ENCODE data around the gene LAMTOR1.

LAMTOR1 gene

GRCh38 chr11:72075109-72075508 is 28.0 kb downstream of the LAMTOR1 start:
- H3K36me3 ChIP-seq (ENCODE audit: control insufficient read depth, insufficient read depth, low read length) = no peaks in the 10 kb centered on the region
- H3K27me3 ChIP-seq (ENCODE audit: control insufficient read depth, insufficient read depth, low read length) = no peaks in the 10 kb centered on the region
- peaks cover 5% of the 10 kb centered on the region for H3K4me1 ChIP-seq (ENCODE audit: control insufficient read depth, insufficient read depth, low read length)
- no peak overlapping the region for H3K9ac ChIP-seq (ENCODE audit: low read length)
- no peak overlapping the region for H3K4me3 ChIP-seq (ENCODE audit: low read length)
- no peak overlapping the region for H3K27ac ChIP-seq (ENCODE audit: low read depth, low read length)

- H3K4me1 ChIP-seq (ENCODE audit: control insufficient read depth, insufficient read depth, low read length) = peaks cover 24% of the 10 kb centered on the region
- H3K9ac ChIP-seq (ENCODE audit: low read length) = no peak overlapping the region
- H3K27ac ChIP-seq (ENCODE audit: low read depth, low read length) = no peak overlapping the region
- no peaks in the 10 kb centered on the region for H3K27me3 ChIP-seq (ENCODE audit: control insufficient read depth, insufficient read depth, low read length)
- no peaks in the 10 kb centered on the region for H3K36me3 ChIP-seq (ENCODE audit: control insufficient read depth, insufficient read depth, low read length)
- no peak overlapping the region for H3K4me3 ChIP-seq (ENCODE audit: low read length)
Observed at GRCh38 chr11:72072348-72072747, 30.7 kb downstream of the LAMTOR1 start.

GRCh38 chr11:72070491-72070890 is 32.6 kb downstream of the LAMTOR1 start:
- Histone ChIP-seq H3K27me3 (ENCODE audit: control insufficient read depth, insufficient read depth, low read length) (no peaks in the 10 kb centered on the region), H3K4me1 (ENCODE audit: control insufficient read depth, insufficient read depth, low read length) (peaks cover 31% of the 10 kb centered on the region), H3K9ac (ENCODE audit: low read length) (no peak overlapping the region), H3K4me3 (ENCODE audit: low read length) (no peak overlapping the region), H3K27ac (ENCODE audit: low read depth, low read length) (peak overlapping the region; percentile 70), H3K36me3 (ENCODE audit: control insufficient read depth, insufficient read depth, low read length) (no peaks in the 10 kb centered on the region)

- H3K4me3 ChIP-seq (ENCODE audit: low read length) = no peak overlapping the region
- peaks cover 31% of the 10 kb centered on the region for H3K4me1 ChIP-seq (ENCODE audit: control insufficient read depth, insufficient read depth, low read length)
- H3K27ac ChIP-seq (ENCODE audit: low read depth, low read length) = peak overlapping the region; percentile 70
- H3K27me3 ChIP-seq (ENCODE audit: control insufficient read depth, insufficient read depth, low read length) = no peaks in the 10 kb centered on the region
- no peak overlapping the region for H3K9ac ChIP-seq (ENCODE audit: low read length)
- H3K36me3 ChIP-seq (ENCODE audit: control insufficient read depth, insufficient read depth, low read length) = no peaks in the 10 kb centered on the region
Observed at GRCh38 chr11:72069787-72070251, 33.3 kb downstream of the LAMTOR1 start.

GRCh38 chr11:72069200-72069599 is 33.9 kb downstream of the LAMTOR1 start:
- Histone ChIP-seq H3K9ac (ENCODE audit: low read length) (no peak overlapping the region), H3K27ac (ENCODE audit: low read depth, low read length) (peak overlapping the region; percentile 70), H3K36me3 (ENCODE audit: control insufficient read depth, insufficient read depth, low read length) (no peaks in the 10 kb centered on the region), H3K4me3 (ENCODE audit: low read length) (peak overlapping the region; percentile 23), H3K4me1 (ENCODE audit: control insufficient read depth, insufficient read depth, low read length) (peaks cover 31% of the 10 kb centered on the region), H3K27me3 (ENCODE audit: control insufficient read depth, insufficient read depth, low read length) (no peaks in the 10 kb centered on the region)

GRCh38 chr11:72067676-72068075 is 35.4 kb downstream of the LAMTOR1 start:
- no peaks in the 10 kb centered on the region for H3K36me3 ChIP-seq (ENCODE audit: control insufficient read depth, insufficient read depth, low read length)
- H3K27ac ChIP-seq (ENCODE audit: low read depth, low read length) = peak overlapping the region; percentile 70
- no peak overlapping the region for H3K4me3 ChIP-seq (ENCODE audit: low read length)
- no peak overlapping the region for H3K9ac ChIP-seq (ENCODE audit: low read length)
- H3K4me1 ChIP-seq (ENCODE audit: control insufficient read depth, insufficient read depth, low read length) = peaks cover 31% of the 10 kb centered on the region
- no peaks in the 10 kb centered on the region for H3K27me3 ChIP-seq (ENCODE audit: control insufficient read depth, insufficient read depth, low read length)

GRCh38 chr11:72067266-72067665 is 35.8 kb downstream of the LAMTOR1 start:
- H3K27me3 ChIP-seq (ENCODE audit: control insufficient read depth, insufficient read depth, low read length) = no peaks in the 10 kb centered on the region
- H3K4me1 ChIP-seq (ENCODE audit: control insufficient read depth, insufficient read depth, low read length) = peaks cover 31% of the 10 kb centered on the region
- H3K9ac ChIP-seq (ENCODE audit: low read length) = no peak overlapping the region
- no peaks in the 10 kb centered on the region for H3K36me3 ChIP-seq (ENCODE audit: control insufficient read depth, insufficient read depth, low read length)
- peak overlapping the region; percentile 25 for H3K27ac ChIP-seq (ENCODE audit: low read depth, low read length)
- H3K4me3 ChIP-seq (ENCODE audit: low read length) = no peak overlapping the region

GRCh38 chr11:72066855-72067254 is 36.2 kb downstream of the LAMTOR1 start:
- H3K4me1 ChIP-seq (ENCODE audit: control insufficient read depth, insufficient read depth, low read length) = peaks cover 29% of the 10 kb centered on the region
- H3K27ac ChIP-seq (ENCODE audit: low read depth, low read length) = peak overlapping the region; percentile 25
- H3K36me3 ChIP-seq (ENCODE audit: control insufficient read depth, insufficient read depth, low read length) = no peaks in the 10 kb centered on the region
- H3K27me3 ChIP-seq (ENCODE audit: control insufficient read depth, insufficient read depth, low read length) = no peaks in the 10 kb centered on the region
- no peak overlapping the region for H3K4me3 ChIP-seq (ENCODE audit: low read length)
- no peak overlapping the region for H3K9ac ChIP-seq (ENCODE audit: low read length)

GRCh38 chr11:72061739-72062396 is 41.2 kb downstream of the LAMTOR1 start:
- no peak overlapping the region for H3K9ac ChIP-seq (ENCODE audit: low read length)
- H3K4me1 ChIP-seq (ENCODE audit: control insufficient read depth, insufficient read depth, low read length) = peaks cover 3% of the 10 kb centered on the region
- H3K4me3 ChIP-seq (ENCODE audit: low read length) = no peak overlapping the region
- H3K36me3 ChIP-seq (ENCODE audit: control insufficient read depth, insufficient read depth, low read length) = no peaks in the 10 kb centered on the region
- no peaks in the 10 kb centered on the region for H3K27me3 ChIP-seq (ENCODE audit: control insufficient read depth, insufficient read depth, low read length)
- no peak overlapping the region for H3K27ac ChIP-seq (ENCODE audit: low read depth, low read length)

- no peaks in the 10 kb centered on the region for H3K27me3 ChIP-seq (ENCODE audit: control insufficient read depth, insufficient read depth, low read length)
- H3K9ac ChIP-seq (ENCODE audit: low read length) = no peak overlapping the region
- H3K4me1 ChIP-seq (ENCODE audit: control insufficient read depth, insufficient read depth, low read length) = no peaks in the 10 kb centered on the region
- H3K4me3 ChIP-seq (ENCODE audit: low read length) = no peak overlapping the region
- H3K36me3 ChIP-seq (ENCODE audit: control insufficient read depth, insufficient read depth, low read length) = no peaks in the 10 kb centered on the region
- H3K27ac ChIP-seq (ENCODE audit: low read depth, low read length) = no peak overlapping the region
Observed at GRCh38 chr11:72058416-72059034, 44.6 kb downstream of the LAMTOR1 start.

- peaks cover 6% of the 10 kb centered on the region for H3K4me1 ChIP-seq (ENCODE audit: control insufficient read depth, insufficient read depth, low read length)
- H3K4me3 ChIP-seq (ENCODE audit: low read length) = no peak overlapping the region
- H3K36me3 ChIP-seq (ENCODE audit: control insufficient read depth, insufficient read depth, low read length) = no peaks in the 10 kb centered on the region
- H3K27ac ChIP-seq (ENCODE audit: low read depth, low read length) = no peak overlapping the region
- no peak overlapping the region for H3K9ac ChIP-seq (ENCODE audit: low read length)
- no peaks in the 10 kb centered on the region for H3K27me3 ChIP-seq (ENCODE audit: control insufficient read depth, insufficient read depth, low read length)
Observed at GRCh38 chr11:72048766-72049460, 54.2 kb downstream of the LAMTOR1 start.
